HL-60/S4 treated with phorbol 12-myristate 13-acetate at 8.2 ng/mL for 4 days and 3 days (cell line): ENCODE results near the gene DST.
"Not testable (repeated sequence)": the region's sequence is repeated elsewhere in the genome, so short reads cannot be mapped to it uniquely, and the experiment has no call there.

Experiments used
- in situ Hi-C: fragments of 300-500 bp; cut with MboI; formaldehyde crosslinking; loops from 2 replicates; pipeline ENCODE4 v1.15.0; 2022; ENCODE audit warnings: low sequenced_read_pairs

The DST gene

DNA sequence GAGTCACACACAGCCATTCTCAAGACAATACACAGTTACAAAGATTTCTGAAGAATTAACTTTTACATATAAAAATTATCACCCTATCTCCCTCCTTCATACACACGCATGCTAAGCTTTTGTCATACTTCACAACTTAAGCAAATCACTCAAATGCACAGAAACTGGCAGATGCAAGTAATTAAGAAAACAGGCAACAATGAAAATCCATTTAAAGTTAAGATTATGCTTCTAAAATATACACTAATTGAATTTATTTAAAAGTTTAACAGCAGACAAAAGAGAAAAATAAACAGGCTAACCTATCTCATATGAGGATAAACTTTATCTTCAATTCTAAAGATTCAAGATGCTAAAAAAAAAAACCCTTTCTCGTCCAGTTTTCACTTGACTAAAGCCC is 68.4 kb downstream of the DST start:
- in situ Hi-C loops = no loop called here

DNA sequence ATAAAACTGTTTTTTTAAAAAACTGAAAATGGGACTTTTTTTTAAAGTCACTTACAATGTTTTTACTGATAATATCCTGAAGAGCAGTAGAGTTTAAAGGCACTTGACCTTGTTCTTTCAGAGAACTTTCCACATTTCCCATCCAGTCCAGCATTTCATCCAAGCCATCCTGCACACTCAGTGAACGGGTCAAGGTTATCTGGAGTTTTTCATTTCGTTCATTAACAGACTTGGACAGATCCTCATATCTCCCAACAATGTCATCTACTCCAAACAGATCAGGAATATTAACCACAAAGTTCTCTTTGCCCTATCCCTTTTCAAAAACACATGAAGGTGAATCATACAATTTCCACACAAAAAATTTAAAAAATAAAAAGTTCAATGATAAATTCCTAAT is 69.1 kb downstream of the DST start:
- in situ Hi-C loops = no loop called here

DNA sequence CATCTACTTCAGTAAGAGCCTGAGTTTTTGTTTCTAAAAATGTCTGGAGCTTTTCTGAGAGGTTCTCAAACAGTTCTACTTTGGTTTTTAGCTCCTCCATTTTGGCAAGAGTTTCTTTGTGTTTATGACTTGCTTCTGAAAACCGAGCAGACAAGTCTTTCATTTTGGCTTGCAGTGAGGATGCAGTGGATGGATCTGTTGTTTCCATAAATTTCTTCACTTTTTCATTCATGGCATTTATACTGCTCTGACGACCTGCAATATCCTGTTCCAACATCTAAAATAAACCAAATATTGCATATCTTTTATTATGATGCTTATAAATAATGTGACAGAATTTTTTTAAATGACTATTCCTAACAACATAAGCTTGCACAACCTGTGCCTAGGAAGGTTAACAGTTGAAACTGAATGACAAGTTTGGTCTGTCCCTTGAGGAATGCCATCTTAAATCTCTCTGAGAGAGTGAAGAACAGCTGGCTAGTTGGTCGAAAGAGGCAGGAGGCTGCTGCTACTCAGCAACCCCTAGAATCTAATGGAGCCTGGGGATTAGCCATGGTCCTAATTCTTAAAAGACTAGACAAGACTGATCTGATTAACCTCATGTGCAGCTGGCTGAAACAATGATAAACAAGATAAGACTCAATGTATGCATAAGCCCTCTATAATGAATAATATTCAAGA is 69.8 kb downstream of the DST start:
- in situ Hi-C loops = no loop called here

DNA sequence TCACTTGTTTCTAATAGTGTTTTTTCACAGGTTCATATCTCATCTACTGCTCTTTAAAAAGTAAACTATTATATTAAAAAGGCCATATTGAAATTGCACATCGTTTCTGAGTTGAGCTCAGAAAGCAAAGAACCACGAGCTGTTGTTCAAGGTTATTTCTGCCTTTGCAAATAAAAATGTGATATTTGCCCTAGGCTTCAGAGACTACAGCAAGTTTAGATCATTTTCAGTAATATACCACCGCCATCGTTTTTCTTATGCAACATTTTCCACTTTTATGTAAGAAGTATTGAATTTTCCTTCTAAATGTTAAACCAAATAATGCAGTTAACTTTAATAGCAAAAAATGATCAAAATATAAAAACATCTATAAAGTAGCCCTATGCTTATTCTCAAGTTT is 71.1 kb downstream of the DST start:
- in situ Hi-C loops = no loop called here

DNA sequence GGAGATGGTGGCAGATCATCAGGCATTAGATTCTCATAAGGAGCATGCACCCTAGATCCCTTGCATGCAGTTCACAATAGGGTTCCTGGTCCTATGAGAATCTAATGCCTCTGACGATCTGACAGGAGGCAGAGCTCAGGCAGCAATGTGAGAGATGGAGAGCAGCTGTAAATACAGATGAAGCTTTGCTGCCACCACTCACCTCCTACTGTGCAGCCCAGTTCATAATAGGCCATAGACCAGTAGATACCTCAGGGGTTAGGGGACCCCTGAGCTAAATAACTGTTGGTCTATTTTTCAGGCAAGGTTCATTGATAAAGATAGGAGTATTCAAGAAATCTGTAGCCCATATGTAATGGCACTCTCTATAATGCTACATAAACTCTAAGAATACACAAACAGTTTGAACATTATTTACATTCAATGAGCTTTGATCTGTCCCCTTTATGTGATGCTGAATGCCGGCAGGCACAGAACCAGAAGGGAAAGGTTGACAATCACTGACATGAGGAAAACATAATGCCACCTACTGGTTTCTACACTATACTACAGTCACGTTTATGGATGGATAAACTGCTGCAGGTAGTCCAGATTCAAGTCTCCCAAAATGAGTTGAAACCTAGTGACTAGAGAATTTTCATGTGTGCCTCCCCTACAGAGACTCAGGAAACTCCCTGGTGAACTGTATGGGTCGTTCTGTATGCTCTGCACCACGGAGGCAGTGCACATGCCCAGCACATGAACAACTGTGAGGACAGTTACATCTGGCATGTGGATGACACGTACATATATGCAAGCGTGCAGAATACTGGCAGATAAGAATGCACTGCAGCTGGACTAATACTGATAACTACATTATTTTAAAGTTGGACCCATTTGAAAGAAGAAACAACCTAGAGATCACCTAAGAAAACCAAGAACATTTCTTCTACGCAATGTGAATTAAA is 72.0 kb downstream of the DST start:
- in situ Hi-C loops = no loop called here

DNA sequence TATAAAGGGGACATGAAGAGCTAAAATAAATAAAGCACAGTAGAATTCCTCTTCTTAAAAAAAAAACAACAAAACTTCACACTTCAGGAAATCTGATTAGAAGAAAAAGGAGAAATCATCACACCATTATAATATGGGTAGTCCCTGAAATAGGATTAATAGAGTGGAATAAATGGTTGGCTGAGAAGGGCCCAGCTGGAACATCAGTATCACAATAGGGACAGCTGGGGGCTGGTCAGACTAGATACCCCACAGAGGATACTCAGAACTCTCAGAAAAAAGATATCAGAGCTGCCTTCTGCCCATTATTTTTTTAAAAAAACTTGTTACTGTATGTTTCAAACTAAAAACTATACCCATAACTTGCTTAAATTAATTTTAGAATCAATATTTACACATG is 75.2 kb downstream of the DST start:
- in situ Hi-C loops = no loop called here

DNA sequence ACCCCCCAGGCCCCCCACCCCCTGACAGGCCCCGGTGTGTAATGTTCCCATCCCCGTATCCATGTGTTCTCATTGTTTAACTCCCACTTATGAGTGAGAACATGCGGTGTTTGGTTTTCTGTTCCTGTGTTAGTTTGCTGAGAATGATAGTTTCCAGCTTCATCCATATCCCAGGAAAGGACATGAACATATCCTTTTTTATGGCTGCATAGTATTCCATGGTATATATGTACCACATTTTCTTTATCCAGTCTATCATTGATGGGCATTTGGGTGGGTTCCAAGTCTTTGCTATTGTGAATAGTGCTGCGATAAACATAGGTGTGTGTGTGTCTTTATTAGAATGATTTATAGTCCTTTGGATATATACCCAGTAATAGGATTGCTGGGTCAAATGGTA is 80.0 kb downstream of the DST start:
- in situ Hi-C loops = not testable (repeated sequence)

DNA sequence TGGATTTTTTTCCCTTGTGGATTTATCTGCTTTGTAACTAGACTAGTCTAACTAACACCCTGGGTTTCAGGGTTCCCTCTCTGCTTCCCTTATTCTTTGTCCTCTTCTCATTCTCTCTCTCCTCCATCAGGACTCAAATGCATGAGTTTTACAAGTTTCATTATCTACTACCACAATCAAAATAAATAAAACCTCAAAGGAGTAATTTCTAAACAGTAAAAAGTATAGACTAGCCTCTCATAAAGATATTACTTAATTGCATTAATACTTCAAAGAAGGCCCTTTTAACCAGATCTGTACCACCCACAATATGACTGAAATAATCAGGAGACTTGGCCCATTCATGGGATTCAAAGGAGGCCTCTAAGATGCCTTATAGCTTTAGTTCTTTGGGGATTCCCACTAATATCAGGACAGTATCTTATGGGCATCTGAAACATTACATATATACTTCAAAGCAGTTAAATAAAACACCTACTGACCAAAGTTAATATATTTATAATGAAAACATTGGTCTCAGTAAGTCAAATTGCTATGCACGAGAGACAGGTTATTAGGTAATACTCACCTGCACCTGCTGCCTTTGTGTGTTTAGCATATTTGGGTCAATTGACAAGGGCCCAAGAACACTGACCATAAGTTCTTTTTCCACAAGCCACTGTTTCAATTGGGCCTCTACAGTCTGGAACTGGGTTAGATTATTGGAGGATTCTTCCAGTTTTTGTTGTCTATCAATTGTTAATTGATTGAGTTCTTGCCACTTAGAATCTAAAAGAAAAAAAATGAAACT is 85.7 kb downstream of the DST start:
- in situ Hi-C loops = no loop called here

DNA sequence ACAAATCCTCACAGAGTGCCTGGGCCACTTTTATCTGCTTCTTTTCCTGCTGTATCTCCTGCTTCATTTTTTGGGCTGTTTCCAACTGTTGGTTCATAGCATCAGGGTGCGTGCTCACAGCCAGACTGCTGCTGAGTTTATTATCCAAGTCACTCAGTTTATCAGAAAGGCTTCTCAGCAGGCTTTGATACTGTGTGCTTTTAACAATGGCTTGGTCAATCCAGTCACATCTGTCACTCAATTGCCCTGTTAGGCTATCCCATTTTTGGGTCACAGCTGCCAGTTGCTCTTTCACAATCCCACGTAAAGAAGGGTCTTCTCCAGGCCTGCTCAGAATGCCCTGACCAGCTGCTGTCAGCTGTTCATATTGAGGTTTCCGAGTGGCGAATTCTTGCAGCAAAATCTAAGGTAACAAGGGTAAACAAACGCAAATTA is 87.2 kb downstream of the DST start:
- in situ Hi-C loops = no loop called here

DNA sequence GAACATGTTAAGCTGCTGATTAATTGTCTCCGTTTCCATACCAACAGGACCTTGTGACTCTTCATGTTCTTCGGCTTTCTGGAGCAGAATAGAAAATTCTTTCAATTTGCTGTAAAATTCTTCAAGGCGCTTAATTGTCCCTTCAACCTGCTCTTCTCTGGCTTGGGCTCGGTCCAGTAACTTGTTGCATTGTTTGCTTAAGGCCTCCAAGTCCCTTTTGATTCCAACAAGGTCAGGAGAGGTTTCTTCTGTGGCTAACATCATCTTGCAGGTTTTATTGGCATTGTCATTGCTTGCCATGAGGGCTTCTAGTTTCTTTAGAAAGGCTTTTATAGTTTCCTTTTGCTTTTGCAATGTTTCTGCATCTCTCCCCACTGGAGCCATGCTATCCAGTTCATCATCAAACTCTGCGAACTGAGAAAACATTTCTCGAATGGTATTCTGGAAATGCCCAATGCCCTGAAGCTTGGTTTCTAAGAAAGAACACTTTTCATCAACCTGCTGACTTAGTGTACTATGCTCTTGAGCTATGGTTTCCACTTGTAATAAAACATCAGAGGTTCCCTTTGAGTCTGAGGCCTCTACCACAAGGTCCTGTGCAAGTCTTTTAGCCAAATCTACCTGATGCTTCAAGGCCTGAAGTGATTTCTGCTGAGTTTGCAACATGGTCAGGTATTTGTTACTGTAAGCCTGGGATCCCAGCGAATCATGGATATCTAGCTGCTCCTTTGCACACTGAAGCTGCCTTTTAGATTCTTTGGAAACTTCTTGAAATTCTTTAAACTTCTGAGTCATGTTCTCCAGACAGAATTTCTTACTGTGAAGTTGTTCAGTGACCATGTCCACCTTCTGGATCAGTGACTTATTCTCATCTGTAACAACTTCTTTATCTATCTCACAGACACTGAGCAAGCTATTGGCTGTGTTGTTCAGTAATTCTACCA is 90.2 kb downstream of the DST start:
- in situ Hi-C loops = no loop called here

DNA sequence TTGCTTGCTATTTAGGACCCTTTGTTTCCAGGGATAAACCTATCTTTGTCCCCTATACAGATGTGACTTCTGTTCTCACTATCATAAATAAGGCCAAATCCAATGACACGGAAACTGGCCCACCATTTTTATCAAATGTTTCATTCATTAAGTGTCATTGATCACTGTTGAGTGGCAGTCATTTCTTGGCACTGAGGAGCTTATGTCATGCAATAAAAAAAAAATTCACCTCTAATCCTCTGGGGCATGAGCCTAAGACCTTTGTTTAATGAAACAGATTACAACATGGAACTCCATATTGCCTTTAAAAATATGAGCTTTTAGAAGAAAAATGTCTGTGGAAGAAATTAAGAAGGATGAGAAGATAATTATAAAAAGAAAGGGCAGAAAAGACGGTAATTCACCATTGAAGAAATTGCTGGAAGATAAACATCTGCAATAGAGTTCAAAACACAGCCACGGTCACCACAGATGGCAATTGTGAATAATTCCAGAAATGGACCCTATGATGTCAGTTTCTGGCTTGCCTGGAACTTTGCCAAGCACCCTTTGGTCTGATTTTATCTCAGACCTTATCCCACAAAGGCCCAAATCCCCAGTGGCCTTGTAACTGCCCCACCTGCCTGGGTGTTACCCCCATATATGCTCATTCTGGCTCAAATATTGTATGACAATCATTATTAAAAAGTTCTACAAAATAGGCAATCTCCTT is 91.1 kb downstream of the DST start:
- in situ Hi-C loops = no loop called here

DNA sequence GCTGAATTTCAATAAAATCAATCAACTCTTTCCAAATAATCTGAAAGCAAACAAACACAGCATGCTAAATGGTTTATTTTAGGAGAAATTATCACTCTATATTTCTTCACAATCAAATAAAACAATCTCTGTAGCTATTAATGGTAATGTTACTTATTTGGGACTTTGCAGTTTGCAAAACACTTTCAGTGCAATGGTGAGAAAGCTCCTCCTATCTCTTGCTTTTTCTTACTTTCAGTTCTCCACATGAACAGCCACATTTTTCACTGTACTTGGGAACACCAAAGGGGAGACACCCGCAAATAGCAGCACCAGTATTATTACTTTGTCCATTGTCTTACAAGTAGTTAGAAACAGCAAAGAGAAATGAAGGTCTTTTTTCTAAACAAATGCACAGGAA is 92.4 kb downstream of the DST start:
- in situ Hi-C loops = no loop called here

DNA sequence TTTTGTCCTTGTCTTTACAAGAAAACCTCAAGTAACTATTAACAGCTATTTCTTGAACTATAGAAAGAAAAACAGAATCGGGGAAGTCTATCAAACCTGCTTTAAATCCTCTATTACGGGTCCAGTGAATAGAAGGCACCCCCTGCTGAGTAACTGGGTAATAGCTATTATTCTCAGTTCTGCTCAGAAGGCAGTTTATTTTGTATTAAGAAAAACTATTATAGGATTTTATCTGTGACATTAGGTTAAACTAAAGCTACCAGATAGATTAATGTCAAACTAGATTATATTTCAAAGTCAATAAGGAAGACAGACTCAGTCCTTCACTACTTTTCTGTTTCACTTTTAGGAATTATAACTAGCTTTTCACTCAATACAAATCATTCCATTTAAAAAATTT is 93.7 kb downstream of the DST start:
- in situ Hi-C loops = no loop called here

DNA sequence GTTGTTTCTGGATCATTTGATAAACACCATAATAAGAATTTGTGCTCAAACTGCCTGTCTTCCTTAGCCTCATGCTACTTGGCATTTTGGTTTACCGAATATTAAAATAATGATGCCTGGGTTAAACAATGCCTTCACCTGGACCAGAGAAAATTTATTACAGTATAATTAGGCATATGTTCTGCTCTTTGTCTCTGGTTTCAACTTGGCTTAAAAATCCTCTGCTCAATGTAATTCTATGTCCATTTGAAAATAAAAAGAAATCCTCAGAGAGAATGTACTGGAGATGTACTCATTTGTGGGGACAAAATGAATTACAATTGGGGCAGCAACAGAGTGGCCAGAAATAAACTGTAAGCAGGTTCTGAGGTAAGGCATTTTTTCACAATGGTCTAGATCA is 95.0 kb downstream of the DST start:
- in situ Hi-C loops = no loop called here

DNA sequence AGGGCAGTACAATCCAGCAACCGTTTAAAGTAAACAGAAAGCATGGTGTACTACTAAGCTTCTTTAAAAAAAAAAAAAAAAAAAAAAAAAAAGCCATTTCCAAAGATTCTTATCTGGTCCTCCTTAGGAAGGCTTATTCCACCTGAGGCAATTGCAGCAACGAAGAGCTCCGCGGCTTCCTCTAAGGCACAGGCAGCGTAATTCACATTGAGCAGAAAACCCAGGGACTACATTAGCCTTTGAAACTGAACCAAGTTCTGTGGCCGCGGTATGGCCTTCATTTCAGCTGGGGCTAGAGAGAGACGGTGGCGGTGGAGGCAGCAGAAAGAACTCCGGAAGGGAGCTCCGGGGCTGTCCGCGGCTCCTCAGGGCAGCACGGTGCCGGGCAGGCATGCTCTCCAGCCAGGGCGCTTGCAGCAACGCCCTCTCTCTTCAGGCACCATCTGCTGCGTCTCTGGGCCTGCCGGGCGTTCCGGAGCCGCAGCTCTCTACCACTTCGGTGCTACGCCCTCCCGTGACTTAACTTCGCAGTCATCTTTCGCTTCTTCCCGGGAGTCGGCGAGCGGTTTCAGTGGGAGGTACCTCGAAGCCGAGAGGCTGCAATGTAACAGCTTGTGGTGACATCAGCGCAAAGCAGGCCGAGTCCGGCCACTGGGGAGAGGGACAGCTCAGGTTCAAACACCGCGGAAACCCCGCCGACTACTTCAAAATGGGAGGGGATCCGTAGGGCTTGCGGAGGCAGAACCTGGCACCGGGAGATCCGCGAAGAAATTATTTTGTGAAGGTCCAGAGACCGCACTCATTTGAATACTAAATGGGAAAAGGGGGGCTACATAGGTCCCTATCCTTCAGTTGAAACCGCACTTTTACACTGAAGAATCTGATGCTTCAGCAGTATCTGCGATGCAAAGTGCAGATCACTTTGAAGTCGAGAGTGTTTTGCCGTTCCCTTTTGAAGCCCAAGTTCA is 100.0 kb downstream of the DST start:
- in situ Hi-C loops = no loop called here

DNA sequence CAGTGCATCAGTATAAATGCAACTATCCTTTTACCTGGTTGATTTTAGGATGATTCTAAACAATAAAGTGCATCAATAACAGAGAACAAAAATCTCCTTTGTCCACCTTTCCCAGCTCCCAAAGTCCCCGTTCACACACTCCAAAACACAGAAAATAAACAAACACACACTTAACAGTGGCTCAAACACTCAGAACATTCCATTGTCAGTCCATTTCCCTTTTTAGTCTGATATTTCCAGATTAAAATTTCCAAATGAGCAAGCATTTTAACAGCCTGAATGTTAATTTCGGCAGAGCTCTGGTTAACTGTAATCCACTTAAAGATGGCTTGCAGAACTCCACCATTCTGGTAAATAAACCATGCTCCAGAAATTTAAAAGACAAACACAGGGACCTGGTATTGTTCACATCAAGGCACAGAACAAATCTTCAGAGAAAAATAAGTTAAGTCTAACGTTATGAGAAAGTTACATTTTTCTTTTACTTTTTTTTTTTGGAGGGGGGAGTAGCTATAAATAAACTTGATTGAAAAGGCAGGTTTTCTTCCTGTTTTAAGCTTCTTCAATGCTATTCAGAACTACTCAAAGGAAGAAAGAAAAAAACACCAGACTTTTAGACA is 100.8 kb downstream of the DST start:
- in situ Hi-C loops = no loop called here

DNA sequence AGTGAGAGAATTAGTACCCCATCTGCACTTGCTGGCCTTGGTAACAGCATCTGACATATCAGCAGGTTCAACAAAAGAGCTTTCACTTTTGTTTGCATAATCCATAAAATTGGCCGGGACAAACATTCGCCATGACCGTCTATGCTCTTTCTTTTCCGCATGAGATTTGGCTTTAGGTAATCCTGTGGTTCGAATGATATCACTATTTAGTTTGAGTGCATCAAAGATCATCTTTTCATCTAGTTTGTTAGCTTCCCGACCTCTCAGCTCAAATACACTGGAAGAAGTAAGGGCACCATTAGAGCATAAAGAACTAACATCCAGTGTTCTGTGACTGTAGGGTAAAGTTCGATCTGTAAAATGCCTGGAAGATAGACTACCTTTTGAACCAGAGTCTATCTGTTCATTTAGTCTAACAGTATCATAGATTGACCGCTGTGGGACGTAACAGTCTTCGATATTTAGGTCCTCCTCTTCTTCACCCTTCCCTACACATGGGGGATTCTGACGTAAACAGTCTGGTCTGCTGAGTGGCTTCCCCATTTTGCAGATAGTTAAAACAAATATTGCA is 101.6 kb downstream of the DST start:
- in situ Hi-C loops = no loop called here
